Measurements from ENCODE around the gene CES2.
"Not testable (repeated sequence)": the region's sequence is repeated elsewhere in the genome, so short reads cannot be mapped to it uniquely, and the experiment has no call there.

Gene CES2

DNA sequence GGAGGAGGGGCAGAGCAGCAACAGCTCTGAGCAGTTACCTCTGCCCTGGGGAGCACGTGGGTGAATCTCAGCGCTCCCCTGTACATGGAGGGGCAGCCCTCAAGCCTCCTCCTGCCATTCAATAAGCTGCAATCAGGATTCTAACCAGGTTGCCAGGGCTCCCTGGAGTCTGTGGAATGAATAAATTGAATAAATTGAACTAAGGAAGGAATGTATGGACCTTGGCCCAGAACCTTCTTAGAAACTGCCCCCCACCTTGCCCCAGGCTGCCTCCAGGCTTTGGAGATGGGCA is 15.1 kb upstream of the CES2 start:
- no peak for DNase-seq

DNA sequence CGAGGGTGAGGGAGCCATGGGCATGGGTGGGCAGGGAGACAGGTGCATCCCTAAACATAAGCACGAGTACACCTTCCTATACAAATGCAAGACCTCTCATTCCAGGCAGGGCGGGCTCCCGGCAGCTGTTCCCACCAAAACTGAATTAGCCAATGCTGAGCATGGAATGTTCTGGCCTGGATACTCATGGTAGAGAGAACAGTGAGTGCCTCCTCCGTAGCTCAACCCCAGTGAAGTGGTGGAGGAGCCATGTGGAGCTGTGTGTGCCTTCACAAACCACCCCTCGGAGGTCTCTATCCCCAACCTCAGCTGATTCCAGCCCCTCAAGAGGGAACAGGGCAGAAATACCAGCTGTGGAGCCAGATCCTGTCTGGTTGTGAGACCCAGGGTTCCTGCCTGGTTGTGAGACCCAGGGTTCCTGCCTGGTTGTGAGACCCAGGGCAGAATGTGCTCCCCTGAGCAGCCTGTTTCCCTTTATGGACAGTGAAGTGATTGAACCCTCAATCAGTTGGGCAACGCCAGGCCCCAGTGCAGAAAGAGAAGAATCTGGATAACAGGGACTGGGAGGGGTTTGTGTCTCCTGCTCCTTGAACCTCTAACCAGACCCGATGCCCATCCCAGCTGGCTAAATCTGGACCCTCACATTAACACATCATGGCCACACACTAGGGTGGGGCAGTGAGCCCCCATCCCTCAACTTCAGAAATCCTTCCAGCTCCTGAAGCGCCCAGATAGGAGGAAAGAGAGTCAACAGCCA is 14.2 kb upstream of the CES2 start:
- DNase-seq: no peak

DNA sequence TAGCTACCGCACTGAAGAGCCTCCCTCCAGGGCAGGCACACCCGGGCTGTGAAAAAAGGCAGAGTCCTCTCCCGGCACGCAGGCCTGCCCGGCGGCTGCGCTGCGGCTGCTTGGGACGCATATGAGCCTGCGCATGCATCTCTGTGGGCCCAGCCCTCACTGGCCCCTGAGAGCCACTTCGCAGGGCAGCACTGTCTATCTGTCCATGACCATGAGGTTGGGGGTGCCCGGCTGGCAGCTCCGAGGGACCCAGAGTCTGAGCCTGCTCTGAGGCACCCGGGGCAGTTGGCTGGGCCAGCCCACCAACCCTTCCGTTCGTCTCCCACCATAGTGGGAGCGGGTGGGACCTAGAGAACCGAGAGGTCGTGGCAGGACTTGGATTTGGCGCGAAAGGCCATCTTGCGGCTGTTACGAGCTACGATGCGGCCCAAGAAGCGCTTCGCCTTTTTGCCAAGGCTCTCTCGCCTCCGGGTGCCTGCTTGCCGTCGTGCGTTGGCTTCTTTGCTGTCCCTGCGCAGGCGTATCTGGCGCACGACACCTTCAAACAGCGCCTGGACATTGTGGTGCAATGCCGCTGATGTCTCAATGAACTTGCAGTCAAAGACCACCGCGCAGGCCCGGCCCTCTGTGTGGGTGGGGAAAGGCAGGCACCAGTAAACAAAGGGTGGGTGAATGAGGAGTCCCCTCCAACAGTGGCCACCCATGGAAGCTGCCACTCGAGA is 13.4 kb upstream of the CES2 start:
- DNase-seq: no peak

DNA sequence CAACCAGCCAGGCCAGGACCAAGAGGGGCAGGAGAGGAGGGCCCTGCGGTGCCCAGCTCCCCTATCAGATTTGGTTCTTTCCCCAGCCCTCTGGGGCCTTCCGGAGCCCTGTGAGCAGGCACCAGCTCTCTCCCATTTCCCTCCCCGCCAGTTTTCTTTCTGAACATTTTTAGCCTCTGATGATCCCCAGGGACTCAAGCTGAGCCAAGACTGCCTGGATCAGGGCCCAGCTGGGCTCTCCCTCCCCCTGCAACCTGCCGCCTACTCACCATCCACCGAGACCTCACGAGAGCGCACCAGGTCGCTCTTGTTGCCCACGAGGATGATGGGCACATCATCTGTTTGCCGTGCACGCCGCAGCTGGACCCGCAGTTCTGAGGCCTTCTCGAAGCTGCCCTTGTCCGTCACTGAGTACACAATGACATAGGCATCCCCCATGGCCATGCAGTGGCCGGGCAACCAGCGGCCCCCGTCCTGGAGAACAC is 12.0 kb upstream of the CES2 start:
- DNase-seq: no peak

DNA sequence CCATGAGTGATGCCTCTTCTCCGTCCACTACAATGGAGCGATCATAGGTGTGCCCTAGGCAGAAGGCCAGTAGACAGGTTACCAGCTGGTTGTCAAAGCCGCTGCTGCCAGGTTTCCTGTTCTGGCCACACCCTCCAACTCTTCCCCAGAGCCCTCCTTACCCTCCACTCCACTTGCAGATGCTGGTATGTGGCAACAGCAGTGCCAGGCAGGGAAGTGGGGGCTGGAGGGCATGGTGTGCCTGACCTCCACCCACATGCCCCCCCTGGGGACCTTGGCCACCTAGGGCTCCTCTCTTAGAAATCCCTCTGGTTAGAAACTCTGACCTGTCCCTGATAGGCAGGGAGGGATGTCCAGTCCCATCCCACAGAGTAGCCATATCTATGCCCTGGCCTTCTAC is 11.4 kb upstream of the CES2 start:
- no peak for DNase-seq

DNA sequence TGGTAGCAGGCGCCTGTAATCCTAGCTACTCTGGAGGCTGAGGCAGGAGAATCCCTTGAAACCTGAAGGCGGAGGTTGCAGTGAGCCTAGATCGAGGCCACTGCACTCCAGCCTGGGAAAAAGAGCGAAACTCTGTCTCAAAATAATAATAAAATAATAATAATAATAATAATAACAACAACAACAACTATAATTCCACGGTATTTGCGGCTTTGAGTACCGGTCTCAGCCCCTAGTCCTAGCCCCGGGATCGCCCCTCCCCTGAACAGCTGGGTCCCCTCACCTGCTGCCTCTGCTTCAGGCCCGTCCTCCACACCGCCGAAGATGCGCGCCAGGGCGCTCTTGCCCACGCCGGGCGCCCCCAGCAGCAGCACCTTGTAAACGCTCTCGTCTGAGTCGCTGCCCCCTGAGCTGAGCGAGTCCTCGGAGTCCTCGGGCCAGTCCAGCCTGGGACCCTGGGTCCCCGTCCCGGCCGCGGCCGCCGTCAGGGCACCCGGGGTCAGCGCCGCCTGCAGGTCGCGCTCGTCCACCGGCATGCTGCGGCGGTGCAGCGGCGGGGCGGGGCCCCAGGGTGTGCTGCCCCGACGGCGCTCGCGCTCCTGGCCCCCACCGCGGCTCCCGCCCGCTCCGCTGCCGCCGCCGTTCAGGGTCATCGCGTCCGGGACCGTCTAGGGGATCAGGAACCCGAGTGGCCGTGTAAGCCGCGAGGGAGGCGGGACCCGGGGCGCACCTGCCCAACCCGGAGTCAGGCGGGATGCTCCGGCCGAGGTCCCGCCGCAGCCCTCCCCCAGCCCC is 10.6 kb upstream of the CES2 start:
- no peak for DNase-seq

DNA sequence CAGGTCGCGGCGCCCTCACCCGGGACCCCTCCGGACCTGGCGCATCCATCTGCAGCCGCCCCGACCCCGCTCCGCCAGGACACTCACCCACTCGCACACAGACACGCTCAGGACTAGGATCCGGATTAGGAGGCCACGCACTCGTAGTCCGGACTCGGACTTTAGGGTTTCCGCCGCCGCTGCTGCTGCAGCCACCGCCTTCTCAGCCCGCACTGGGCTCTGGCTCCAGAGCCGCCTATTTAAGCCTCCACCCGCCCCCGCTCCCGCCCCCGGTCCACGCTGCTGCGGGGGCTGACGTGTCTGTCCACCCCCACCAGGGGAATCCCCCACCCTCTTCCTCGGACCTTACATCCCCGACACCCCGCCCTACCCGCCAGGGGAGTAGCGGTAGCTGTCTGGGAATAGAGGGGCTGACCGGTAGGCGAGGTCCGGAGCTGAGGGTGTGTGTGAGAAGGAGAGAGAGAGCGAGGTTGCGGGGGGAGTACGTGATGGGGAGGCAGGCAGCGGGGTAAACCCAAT is 9.9 kb upstream of the CES2 start, which contains the start of gene RRAD:
Gene RRAD (minus strand): TSS at position 214 of the 519 bp plus-strand sequence. CDS start 356 bp downstream, outside the sequence.
- DNase-seq: no peak

DNA sequence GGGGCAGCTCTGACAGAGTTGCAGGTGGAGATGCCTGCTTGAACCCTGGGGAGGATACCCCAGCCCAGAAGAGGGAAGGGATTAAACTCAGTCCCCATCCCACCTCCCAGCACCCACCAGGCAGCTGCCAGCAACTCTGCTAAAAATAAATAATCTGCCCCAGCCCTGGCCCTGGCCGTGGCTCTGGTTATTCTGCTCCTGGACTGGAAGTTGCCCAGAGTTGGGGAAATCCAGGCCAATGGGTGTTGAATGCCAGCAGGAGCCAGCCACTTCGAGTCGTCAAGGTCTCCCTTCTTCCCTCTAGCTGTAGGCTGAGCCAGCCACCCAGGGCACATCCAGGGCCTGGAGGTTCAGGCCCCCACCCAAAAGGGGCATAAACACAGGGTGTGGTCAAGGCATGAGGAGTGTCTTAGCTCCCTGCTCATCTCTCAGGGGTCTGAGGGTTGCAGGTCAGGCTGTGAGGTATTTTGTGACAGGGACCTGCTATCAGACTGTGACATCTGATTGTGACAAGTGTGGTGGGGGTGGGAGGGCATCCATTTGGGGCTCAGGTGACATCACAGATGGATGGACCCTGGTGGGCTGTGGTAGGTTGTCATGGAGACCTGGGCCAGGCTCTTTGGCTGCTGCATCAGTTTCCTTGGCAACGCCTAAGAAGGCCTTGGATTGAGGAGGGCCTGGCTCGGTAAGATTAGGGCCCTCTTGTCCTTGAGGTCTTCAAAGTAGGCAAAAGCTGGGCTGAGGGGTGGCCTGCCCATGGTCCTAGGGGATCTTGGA is 9.0 kb upstream of the CES2 start:
- no peak for DNase-seq

DNA sequence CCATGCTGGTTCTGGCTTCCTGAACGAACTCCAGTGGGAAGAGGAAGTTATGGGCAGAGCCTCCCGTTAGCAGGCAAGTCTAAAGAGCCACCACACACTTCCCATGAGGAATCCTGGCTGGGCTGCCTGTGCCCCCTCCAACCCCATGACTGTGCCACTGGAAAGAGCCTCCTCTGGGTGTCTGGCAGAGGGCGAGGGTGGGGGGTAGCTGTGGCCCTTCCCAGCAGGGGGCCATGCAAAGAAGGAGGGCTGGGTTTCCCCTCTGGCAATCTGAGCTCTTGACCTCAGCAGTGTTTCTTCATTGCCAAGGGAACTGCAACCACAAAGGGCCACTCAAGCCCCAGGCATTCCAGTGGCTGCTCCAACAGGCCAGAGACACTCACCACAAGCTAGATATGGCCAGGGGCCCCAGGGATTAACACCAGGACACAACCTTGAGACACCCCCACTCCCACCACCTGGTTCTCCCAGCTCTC is 8.3 kb upstream of the CES2 start:
- DNase-seq: no peak

DNA sequence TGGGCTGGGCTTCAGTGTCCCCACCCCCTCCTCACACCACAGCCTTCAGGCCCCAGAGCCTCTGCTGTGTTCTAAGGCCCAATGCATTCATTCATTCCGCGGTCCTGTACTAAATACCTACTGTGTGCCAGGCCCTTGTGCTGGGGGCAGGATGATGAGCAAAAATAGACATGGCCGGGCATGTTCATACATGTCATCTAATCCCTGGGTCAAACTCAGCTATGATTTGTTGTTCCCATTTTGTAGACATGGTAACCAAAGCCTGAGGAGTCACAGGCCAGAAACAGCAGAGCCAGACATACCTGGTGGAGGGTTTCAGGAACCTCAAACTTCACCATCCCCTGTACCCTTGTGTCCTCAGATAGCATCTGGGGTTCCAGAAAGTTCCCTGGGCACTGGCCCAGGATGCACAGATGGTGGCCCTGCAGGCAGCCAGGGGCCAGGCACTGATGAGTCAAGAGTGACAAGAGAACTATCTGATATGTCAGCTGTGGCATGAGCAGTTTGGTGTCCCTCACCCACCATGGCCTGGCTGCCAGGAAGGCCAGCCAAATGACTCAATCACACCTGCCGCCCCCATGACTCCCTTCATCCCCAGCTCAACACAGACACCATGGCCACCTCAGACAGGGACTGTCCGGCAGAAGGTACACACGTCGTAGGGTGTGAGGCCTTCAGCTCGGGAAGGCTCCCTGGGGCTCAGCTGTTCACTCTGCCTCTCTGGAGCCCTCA is 7.2 kb upstream of the CES2 start:
- DNase-seq: no peak

DNA sequence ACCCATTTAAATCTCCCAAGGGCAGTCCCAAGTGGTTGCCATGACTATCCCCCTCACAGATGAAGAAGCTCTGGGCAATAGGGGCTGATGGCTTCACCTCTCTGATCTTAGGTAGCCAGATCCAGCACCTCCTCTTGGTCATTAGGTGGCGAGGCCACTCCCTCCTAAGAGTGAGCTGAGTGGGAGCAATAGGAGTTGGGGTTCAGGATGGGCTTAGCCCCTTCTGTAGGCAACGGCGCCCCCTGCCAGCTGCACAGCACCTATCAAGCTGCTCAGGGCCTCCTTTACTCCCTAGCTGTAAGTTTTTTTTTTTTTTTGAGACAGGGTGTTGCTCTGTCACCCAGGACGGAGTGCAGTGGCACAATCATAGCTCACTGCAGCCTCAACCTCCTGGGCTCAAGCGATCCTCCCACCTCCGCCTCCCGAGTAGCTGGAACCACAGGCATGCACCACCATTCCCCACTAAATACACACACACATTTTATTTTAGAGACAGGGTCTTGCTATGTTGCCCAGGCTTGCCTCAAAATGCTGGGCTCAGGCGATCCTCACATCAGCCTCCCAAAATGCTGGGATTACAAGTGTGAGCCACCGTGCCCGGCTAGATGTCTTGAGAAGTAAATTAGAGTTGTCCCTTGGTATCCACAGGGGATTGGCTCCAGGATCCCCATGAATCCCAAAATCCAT is 6.5 kb upstream of the CES2 start:
- no peak for DNase-seq

DNA sequence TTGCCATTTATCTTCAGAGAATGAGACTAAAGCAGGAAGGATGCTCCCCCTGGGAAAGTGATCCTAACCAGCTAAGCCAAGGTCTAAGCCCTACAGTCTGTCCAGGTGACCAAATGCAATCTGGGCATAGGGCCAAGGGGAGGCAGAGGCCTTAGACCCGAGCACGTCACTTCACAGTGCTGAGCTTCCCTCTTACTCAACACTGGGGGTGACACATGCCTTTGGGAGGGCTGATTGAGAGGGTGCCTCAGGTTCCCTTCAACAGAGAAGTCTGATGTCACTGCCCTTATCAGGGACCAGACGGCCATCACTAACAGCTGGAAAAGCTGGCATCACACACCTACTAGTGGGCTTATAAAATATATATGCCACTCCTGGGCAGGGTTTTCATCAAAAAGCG is 5.1 kb upstream of the CES2 start:
- DNase-seq: no peak

DNA sequence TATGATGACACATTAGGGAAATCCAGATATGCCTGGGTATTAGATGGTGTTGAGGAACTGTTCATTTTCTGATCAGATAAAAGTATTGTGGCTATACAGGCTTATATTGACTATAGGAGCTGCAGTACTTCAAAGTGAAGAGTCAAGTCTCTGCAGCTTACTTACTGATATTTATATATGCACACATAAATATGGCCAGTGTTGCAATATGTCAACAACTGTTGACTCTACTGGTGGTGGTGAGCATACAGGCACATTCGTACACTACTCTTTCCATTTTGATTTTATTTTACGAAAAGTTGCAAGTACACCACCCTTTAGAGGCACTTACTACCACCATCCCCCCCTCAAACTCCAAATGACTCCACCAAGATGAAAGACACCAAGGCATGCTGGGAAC is 3.7 kb upstream of the CES2 start:
- DNase-seq: no peak

DNA sequence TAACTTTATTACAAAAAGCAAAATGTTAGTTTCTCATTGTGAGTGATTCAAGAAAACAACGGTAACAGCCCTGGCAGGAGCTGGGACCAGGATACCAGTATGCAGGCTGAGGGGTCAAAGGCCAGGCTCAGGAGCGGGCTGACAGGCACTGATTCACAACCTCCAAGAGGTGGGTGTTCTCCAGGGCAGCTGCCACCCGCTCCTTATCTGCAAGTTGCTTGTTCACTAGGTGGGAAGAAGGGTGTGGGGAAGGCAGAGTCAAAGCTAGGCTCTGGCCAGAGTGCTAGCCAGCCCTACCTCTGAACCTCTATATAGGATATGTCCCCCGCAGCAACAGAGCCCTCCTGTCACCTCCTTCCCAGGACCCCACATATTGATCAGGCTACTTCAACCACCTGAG is 3.2 kb upstream of the CES2 start:
- no peak for DNase-seq

DNA sequence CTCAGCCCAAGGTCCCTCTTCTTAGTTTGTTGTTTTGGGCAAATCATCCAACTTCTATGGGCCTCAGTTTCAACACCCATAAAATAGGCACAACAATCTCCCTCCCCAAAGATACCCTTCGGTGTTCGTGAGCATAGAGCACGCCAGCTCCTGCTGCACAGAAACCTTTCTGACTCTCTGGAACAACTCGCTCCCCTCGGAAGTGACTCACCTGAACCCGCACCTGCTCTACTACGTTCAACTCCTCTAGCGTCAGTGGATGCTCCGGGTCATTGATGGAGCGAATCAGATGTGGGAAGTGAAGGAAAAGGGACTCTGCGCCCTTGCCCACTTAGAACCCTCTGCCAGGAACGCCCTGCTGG is 1.6 kb upstream of the CES2 start:
- no peak for DNase-seq

DNA sequence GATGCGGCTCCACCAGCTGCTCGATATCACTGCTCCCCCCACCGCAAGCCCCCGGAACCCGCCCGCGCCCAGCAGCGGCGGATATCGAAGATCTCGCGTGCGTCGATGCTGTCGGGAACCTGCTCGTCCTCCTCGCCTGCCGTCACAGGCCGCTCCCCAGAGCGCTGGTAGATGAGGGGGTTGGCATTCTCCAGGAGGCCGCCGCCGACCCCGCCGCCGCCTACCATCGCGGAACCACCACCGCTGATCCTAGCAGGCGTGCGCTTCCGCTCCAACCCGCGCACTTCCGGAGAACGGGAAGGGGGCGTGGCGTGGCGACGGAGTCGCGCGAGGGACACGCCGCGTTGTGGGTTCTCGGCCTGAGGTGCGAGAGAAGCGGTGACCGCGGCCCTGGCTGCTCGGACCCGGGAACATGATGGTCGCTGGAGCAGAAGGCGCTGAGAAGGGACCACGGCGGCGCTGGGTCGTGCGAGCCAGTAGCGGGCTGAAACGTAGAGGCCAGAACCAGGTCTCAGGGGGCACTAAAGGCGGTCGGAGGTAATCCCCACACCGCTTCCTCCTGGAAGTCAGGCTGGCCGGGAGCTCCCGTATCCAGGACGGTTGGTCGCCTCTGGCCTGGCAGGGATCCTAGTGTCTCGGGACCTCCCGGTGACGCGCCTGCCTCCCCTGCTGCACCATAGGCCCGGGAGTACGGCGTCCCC is 1.0 kb upstream of the CES2 start, which contains the start of gene CIAO2B:
Gene CIAO2B (minus strand): TSS at position 265 of the 701 bp plus-strand sequence. CDS start 38 bp downstream, at position 227.
- peak; percentile 35 for DNase-seq

DNA sequence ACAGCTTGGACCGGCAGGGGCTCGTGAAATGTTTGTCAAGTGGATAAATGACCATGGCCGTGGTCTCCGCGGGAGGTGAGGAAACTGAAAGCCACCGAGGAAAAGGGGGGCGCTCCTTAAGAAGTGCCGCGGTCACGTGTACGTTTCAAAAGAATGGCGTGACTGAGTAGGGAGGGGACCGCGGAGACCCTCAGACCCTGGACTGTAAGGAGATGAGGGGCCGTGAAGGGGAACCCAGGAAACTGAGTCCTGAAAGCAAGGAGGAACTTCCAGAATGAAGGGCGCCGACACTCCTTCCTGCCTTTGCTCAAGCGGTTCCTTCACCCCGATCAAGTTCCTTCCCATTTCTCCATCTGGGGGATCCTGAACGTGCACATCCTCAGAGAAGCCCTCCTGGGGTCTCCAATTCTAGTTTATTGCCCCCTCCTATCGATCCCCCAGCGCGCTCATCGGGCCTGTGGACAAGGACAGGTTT is 440 bp upstream of the CES2 start:
- not testable (repeated sequence) for DNase-seq

DNA sequence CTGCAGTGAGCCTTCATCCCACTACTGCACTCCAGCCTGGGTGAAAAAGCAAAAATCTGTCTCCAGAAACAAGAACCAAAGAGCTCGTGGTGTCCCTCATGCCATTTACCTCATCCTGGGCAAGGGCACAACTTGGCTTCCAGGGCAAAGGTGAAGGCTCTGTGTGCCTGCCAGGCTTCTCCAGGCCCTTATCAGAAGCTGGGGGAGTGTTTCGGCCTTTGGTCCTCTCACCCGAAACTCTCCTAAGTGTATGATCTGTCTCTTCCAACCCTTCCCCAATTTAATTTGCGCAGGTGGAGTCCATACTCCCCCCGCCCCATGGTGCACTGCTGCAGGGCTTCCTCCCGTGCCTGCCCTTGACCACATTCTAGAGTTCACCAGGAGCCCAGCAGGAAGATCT is 1.1 kb downstream of the CES2 start:
- DNase-seq: no peak

DNA sequence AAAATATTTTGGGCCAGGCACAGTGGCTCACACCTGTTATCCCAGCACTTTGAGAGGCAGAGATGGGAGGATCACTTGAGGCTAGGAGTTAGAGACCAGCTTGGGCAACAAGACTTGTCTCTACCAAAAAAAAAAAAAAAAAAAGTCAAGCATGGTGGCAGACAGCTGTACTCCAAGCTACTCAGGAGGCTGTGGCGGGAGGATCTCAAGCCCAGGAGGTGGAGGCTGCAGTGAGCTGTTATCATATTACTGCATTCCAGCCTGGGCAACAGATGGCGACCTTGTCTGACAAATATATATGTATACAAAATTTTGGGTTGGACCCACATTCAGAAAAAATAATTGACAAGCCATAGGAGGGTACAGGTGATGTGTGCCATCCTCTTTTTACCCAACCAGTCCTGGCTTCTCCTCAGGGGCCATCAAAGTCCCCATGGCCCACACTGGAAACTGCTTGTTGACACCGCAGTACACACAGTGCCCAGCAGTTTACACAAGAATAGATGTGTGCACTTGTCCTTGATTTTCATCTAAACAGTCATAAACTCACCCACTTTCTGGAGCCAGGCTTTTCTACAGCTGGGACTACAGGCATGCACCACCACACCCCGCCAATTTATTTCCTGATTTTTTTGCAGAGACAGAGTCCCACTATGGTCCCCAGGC is 1.7 kb downstream of the CES2 start:
- no peak for DNase-seq
